Stimulated activated CD8-positive, alpha-beta memory T cell treated with anti-CD3 and anti-CD28 coated beads, Interleukin-12 subunit alpha, Interleukin-12 subunit beta, amount 100 ng/mL, for 4 hours (primary cell): ENCODE data around the gene CCL20.
"Not testable (repeated sequence)": the region's sequence is repeated elsewhere in the genome, so short reads cannot be mapped to it uniquely, and the experiment has no call there.

Experiments used
- DNase-seq: peaks from one replicate; pipeline ENCODE4 v3.0.0-alpha.2; 2020; ENCODE audit warnings: low read depth

Gene CCL20

DNA sequence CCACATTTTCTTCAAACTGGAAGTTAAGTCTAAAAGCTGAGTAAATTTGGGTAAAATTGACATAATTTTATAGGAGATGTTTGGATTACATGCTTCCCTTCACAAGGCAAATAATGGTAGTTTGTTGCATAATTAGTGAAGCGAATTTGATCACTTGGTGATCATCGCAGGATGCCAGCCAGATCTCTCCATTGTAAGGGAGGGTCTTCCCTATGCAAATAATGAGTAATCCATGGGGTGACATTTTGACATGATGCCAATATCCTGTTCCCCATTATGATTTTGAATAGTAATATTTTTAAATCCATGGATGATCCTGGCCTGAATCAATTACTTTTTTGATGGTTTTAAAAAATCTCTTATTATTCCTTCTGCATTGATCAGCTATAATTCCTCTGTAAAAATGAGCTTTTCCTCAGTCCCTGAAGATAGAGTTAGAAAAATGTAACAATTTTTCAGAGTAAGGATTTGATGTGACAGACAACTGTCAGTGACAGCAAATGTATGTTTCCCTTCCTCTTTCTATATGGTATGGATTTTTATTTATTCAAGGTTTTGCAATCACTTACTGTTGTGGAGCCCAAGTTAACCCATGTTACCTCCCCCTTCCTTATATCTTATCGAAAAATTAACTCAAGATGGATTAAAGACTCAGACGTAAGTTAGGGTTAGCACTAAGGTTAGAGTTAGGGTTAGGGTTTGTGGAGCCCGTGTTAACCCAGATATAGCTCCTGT is 21.4 kb downstream of the CCL20 start:
- no peak for DNase-seq

DNA sequence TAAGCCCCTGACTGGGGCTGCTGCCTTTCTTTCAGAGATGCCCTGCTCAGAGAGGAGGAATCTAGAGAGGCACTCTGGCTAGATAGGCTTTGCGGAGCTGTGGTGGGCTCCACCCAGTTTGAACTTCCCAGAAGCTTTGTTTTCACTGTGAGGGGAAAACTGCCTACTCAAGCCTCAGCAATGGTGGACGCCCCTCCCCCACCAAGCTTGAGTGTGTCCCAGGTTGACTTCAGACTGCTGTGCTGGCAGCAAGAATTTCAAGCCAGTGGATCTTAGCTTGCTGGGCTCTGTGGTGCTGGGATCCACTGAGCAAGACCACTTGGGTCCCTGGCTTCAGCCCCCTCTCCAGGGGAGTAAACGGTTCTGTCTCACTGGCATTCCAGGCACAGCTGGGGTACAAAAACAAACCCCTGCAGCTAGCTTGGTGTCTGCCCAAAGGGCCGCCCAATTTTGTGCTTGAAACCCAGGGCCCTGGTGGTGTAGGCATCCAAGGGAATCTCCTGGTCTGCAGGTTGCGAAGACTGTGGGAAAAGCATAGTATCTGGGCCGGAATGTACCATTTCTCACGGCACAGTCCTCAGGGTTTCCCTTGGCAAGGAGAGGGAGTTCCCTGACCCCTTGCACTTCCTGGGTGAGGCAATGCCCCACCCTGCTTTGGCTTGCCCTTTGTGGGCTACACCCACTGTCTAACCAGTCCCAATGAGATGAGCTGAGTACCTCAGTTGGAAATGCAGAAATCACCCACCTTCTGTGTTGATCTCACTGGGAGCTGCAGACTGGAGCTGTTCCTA is 25.9 kb downstream of the CCL20 start:
- DNase-seq, result not testable (repeated sequence)

DNA sequence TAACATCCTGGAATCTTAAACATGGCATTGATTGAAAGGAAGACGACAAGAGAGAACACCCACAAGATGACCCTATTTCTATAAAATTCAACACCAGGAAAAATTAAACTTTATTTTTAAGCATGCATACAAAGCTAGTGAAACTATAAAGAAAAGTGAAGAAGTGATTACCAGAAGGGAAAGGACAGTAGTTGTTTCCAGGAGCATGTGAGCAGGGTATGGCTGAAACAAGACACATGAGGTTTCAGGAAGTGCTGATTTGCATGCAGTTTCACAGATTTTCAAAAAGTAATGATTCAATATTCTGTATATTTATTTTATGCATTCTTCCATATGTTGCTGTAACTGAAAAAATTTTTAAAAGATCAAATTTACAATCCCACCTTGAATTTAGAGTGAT is 33.2 kb downstream of the CCL20 start:
- DNase-seq, result no peak

DNA sequence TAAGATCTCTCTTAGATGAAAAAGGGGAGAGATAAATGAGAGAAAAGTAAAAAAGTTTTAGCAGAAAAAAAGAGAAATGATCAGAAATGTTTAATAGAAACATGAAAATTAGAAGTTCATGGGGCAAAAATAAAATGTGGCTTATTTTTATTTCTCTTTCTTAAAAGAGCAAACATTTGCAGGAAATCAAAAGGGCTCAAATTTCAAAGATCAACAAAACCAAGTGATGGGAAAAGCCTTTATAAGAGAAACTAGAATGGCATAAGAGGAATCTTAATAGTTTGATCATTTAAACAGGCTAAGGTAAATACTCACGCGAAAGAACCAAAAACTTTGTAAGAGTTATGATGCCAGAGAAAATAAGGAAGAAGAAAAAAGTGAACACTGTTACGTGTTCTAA is 34.5 kb downstream of the CCL20 start:
- DNase-seq, result no peak

DNA sequence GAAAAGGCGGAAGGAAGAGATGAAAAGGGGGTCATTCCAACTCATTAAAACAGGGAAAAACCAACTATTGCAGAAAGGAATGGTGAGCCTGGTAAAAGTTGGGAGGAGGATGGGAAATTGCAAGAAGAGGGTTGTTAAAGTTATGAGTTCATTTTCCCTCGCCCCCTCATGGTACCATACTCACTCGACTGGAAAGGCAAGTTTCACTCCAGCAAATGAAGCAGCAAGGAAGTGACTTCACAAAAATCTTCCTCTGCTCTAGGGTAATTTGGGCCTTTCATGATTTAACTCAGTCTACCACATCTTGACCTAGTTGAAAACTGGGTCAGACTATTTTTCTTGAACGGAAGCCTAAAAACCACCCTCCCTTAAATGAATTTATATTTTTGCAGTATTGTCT is 34.9 kb downstream of the CCL20 start:
- DNase-seq, result no peak

DNA sequence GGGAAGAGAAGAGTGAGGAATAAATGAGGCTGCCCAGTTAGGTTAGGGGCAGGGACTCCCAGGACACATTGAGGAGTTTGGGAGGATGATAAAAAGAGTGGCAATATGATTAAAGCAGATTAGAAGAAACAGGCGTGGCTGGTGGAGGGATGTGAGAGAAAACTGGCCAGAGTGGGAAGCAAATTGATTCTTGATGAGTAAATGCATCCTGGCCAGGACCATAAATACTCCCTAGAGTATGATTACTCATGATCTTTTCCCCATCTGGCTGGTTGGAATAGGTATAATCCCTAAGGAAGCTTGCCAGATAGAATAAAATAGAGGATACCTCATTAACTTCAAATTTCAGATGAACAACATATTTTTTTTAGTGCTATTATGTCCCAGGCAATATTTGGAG is 36.3 kb downstream of the CCL20 start:
- DNase-seq, result no peak

DNA sequence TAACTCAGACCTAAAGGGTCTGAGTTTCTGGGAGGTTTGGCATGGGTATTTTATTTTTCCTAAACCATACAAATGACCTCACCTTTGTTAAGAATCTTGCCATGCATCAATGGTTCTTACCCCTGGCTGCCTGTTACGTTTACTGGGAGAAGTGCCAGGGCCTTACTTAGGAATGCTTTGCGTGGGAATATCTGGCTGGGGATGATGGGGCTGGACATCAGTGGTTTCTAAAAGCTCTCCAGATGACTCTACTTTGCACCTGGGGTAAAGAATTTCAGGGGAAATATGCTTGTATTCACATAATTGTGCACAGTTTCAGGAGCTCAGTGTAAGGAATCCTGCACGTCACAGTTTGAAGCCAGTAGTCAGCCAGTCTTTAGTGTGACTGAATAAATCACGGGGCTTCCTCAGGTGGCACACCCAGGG is 39.6 kb downstream of the CCL20 start:
- no peak for DNase-seq

DNA sequence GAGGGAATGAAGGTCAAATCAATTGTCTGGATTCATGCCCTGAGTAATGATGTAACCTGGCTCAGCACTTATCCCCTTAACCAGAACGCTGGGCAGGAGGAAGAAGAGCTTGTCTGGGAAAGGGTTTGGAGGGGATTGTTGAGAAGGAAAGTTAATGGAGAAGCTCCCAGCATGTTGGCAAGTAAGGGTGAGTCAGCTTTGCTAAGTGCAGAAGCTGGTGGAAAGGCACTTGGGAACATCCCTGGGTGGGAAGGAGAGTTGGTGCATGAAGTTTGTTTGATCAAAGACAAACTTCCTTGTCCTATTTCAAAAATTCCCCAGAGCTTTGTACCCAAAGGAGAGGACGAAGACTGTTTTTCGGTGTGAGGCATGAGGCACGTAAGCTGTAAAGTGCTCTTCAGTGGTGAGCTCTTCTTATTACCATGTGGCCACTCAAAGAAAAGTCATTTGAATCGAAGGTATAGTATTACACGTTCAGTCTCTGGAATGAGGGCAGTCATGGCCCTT is 40.2 kb downstream of the CCL20 start:
- DNase-seq, result no peak

DNA sequence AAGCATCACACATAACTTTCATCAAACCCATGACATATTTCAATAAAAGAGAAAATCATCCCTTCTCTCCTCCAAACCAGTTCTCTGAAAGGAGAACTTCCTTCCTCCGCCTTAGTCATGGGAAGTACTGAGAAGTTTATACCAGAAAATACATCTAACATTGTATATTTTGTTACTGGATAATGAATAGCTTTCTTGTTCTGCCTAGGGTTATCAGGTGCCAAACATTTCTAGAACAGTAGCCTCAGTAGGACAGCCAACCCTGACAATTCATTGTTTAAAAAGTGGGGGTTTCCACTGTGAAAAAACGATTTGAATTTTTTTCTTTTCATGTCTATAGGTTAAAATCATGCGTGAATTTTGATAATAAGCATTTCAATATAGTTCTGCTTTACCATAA is 41.8 kb downstream of the CCL20 start:
- no peak for DNase-seq

DNA sequence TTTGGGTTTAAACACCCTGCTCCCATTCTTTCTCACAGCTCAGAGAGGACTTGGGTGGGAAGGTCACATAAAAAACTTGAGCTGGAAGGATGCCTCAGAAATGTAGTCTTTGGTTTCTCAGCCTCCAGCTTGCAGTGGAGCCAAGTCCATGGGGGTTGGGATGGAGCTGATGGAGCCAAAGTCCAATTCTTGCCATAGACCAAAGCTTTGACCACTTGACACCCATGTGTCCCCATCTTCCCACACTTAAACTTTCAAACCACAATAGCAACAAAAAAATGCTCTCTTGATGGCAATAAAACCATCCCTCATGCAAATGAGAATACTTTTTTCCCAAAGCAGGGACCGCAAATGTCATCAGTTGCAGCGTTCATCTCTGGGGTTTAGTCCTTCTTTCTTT is 43.1 kb downstream of the CCL20 start:
- DNase-seq, result no peak

DNA sequence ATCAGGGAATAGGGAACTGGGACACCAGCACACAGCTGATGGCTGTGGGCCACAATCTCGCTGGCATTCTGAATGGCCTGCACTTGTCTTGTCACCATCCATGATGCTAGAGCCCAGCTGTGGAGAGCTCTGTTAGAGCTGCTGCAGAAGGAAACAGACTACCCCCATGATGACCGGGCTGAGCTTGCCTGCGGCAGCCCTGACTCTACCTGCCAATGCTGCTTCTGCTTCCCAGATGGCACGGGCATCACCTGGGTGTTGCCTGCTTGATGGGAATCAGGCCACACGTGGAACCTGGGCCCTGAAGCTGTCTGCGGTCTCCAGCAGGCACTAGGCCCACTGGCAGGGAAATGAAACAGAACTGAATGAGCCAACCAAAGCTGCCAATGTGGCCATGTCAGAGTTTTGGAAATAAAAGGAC is 46.6 kb downstream of the CCL20 start:
- no peak for DNase-seq

DNA sequence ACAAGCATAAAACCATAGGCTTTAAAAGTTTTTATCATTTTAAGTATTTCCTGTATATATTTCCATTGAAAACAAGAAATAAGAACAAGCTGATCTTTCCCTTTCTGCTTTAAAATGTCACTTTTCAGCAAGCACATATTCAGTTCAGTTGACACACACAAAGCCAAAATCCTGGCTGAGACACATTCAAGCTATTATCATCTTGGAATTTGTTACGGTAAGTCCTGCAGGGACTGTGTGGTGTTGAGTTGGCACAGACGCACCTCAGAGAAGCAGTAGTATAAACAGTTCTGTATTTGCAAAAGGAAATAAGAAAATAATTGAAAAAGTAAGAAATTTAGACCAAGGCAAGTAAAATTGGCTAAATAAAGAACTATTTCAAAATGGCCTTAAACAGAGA is 47.4 kb downstream of the CCL20 start:
- DNase-seq, result no peak

DNA sequence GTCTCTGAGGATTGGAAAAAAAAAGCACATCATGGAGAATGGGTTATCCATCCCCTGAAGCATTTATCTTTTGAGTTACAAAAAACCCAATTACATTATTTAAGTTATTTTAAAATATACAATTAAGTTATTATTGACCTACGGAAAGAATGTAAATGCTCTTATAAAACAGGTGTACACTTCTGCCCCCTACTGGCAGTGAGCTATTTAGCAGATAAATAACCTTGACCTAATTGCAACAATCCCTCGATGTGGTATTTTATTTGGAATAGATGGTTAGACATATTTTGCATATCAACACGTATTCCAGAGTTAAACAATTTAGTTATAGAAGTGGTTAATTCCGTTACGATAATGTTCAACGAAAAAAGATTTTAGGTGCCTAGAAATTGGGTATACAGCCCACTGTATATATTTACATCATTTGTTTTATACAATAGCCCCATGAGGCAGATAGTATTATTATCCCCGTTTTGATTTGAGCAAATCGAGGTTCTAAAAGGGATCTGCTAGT is 48.6 kb downstream of the CCL20 start:
- no peak for DNase-seq

DNA sequence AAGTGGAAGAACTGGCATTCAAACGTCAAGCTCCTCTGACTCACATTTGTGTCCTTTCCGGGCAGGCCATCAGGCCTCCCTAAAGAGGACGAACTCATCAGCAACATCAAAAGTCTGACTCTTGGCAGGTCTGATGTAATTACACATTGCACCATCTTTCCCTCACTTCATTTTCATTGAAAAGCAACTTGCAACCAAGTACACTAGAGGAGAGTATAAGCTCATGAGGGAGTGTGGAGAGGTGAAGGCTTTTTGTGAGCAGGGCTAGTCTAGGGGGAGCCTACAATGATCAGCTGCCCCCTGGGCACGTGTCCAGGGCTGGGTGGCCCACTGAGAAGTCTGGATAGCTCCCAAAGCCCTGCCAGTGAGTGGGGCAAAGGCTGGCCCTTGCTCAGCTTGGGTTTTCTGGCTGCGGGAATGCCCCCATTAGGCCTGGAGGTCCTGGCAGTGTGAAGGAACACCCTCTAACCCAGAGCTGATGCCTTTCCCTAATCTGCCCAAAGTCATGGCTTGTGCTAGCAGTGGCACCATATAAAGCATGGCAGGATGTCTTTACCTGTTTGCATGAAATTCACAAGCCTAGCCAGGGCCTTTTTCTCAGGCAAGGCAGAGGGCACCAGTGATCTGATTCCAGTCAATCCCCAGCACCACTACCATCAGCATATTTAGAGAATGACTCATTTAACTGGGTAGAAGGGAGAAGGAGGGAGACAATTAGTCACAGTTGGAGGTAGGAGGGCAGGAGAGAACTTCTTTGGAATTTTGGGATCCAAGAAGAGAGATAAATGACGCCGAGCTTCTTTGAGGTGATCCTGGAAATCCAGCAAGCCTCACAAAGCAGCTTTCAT is 49.3 kb downstream of the CCL20 start:
- no peak for DNase-seq

DNA sequence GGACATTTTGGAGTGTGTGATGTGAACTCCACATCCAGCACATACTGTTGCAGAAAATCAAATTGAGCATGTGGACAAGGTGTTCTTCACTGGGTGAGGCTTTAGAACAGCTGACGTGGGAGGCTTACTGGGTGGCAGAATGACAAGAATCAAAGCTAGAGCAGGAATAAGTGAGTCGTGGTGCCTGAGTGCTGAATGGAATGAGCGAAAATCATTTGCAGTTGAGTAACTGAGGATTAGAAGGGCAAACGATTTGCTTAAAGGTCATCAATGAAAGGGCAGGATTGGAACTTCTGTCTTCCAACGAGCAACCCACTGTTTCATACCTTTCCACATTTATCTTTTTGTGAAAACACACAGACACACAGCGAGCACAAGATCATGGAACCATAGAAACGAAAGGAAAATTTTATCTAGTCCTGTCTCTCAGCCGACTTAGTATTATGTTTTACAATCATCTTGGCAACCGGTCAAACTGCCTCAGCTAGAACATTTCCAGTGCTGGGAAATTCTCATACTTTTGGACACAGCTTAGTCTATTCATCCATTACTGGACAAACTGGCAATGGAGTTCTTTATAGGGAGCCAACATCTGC is 50.6 kb downstream of the CCL20 start:
- no peak for DNase-seq

DNA sequence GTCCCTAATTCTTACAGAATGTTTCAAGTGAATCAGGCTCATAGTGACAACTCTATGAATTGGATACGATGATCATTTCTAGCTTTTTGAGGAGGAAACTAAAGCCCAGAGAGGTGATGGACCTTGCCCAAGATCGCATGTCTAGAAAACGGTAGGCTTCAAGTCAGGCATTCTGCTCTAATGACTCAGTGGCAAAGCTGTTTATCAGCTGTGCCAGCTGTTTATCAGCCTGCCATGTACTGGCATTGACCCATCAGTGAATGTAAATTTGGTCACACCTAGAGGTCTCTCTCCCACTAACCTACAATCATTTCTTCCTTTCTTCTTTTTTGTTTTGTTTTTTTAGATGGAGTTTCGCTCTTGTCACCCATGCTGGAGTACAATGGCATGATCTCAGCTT is 51.6 kb downstream of the CCL20 start:
- DNase-seq, result no peak
